B cell (primary cell): ENCODE data around the gene GFRA3. TPM values are rescaled to one million over a fixed set of nuclear protein-coding genes. Genes with fewer than 3 reads are reported as not detected.

ENCODE experiments used
- ATAC-seq: fragments of 200-7000 bp; cut with Tn5 transposase; one replicate; pipeline ENCODE4 v1.10.0; 2021; ENCODE audit warnings: low read depth, mild to moderate bottlenecking, moderate number of reproducible peaks, moderate library complexity
- CTCF ChIA-PET: fragments of 350-600 bp; sonication (Branson Sonifier 250); formaldehyde crosslinking; loops from one replicate; lab custom pipeline; 2021; ENCODE audit warnings: antibody characterized with exemption, inconsistent platforms; lab: Charles Lee
- POLR2A ChIA-PET: fragments of 350-600 bp; sonication (Branson Sonifier 250); formaldehyde crosslinking; loops from one replicate; lab custom pipeline; 2021; ENCODE audit warnings: antibody characterized with exemption; lab: Charles Lee
- DNase-seq: peaks from one replicate; pipeline ENCODE4 v3.0.0; 2013
- H2AFZ ChIP-seq: 2 replicates; pipeline ENCODE4 v1.6.1; 2012; ENCODE audit warnings: mild to moderate bottlenecking, low read depth, low read length; ENCODE audit not compliant: insufficient read depth, poor library complexity, severe bottlenecking
- H3K27ac ChIP-seq, 2 donors: 1 replicate in 1 of 2; 2 replicates in 1 of 2; pipeline ENCODE4 v1.5.1; 2012 to 2013; ENCODE audit warnings: low read length in 2 of 2, mild to moderate bottlenecking in 2 of 2, moderate library complexity in 1 of 2
- H3K27me3 ChIP-seq, 4 experiments: fragments of 200-600 bp in 1 of 4; sonication (generic) in 1 of 4; replicated peaks in 1 of 4; 1 replicate in 2 of 4; 2 replicates in 2 of 4; pipeline versions ENCODE4 v1.6.1 to v1.7.0; 2013 to 2016; ENCODE audit warnings: low read length in 3 of 4, mild to moderate bottlenecking in 2 of 4, mixed read lengths in 1 of 4, moderate library complexity in 1 of 4; ENCODE audit not compliant: insufficient read depth in 4 of 4, control insufficient read depth in 3 of 4; ENCODE audit errors: control extremely low read depth in 1 of 4
- H3K36me3 ChIP-seq, 2 experiments: replicated peaks in 1 of 2; 1 replicate in 1 of 2; 2 replicates in 1 of 2; pipeline versions ENCODE4 v1.6.1 to v1.7.1; 2013; ENCODE audit warnings: low read length in 1 of 2; ENCODE audit not compliant: insufficient read depth in 2 of 2, control insufficient read depth in 1 of 2; ENCODE audit errors: control extremely low read depth in 1 of 2, extremely low read depth in 1 of 2
- H3K4me1 ChIP-seq, 2 donors: fragments of 200-600 bp in 1 of 2; sonication (generic) in 1 of 2; 1 replicate in 1 of 2; 2 replicates in 1 of 2; pipeline versions ENCODE4 v1.5.1 to v1.6.1; 2013 to 2017; ENCODE audit warnings: low read length in 2 of 2; ENCODE audit not compliant: control insufficient read depth in 2 of 2, insufficient read depth in 2 of 2
- H3K4me2 ChIP-seq: replicated peaks from 2 replicates; pipeline ENCODE3; 2012; ENCODE audit warnings: mild to moderate bottlenecking, low read depth, low read length; ENCODE audit not compliant: poor library complexity, severe bottlenecking
- H3K4me3 ChIP-seq, 5 experiments: fragments of 200-600 bp in 1 of 5; sonication (generic) in 1 of 5; 1 replicate in 3 of 5; 2 replicates in 2 of 5; pipeline versions ENCODE4 v1.5.1 to v1.7.0; 2011 to 2016; ENCODE audit warnings: low read length in 4 of 5, mild to moderate bottlenecking in 4 of 5, low read depth in 2 of 5, control low read depth in 1 of 5, moderate library complexity in 1 of 5; ENCODE audit not compliant: insufficient read depth in 1 of 5; ENCODE audit errors: control extremely low read depth in 1 of 5, extremely low read depth in 1 of 5
- H3K79me2 ChIP-seq: fragments of 200-600 bp; sonication (generic); one replicate; pipeline ENCODE4 v1.6.0; 2016; ENCODE audit warnings: low read length; ENCODE audit not compliant: control insufficient read depth, insufficient read depth
- H3K9ac ChIP-seq: fragments of 200-600 bp; sonication (generic); 2 replicates; pipeline ENCODE4 v1.6.1; 2017; ENCODE audit warnings: mild to moderate bottlenecking, low read length, moderate library complexity
- H3K9me3 ChIP-seq, 3 donors: one replicate each; pipeline versions ENCODE4 v1.6.1 to v1.7.1; 2013; ENCODE audit warnings: low read length in 2 of 3; ENCODE audit not compliant: control insufficient read depth in 2 of 3, insufficient read depth in 1 of 3; ENCODE audit errors: control extremely low read depth in 1 of 3
- H4K20me1 ChIP-seq: 2 replicates; pipeline ENCODE4 v1.6.0; 2012; ENCODE audit warnings: mild to moderate bottlenecking, low read length; ENCODE audit not compliant: insufficient read depth, control insufficient read depth, poor library complexity, severe bottlenecking
- H3K27ac Mint-ChIP-seq: one replicate; pipeline ENCODE4 v1.8.0; 2021; ENCODE audit warnings: mixed read lengths
- H3K27me3 Mint-ChIP-seq: one replicate; pipeline ENCODE4 v1.8.0; 2021; ENCODE audit warnings: mixed read lengths
- H3K4me1 Mint-ChIP-seq: one replicate; pipeline ENCODE4 v1.8.0; 2021; ENCODE audit warnings: mixed read lengths
- H3K4me3 Mint-ChIP-seq: one replicate; pipeline ENCODE4 v1.8.0; 2021; ENCODE audit warnings: mixed read lengths
- H3K9me3 Mint-ChIP-seq: one replicate; pipeline ENCODE4 v1.8.0; 2022; ENCODE audit warnings: mixed read lengths; ENCODE audit not compliant: insufficient read depth
- CTCF ChIP-seq: fragments of 200-600 bp; IDR thresholded peaks from one replicate; pipeline ENCODE4 v1.8.0; 2022; ENCODE audit warnings: antibody characterized with exemption, mild to moderate bottlenecking
- EZH2 ChIP-seq: IDR thresholded peaks from 2 replicates; pipeline ENCODE4 v1.6.1; 2012; ENCODE audit warnings: borderline replicate concordance, low read depth, mild to moderate bottlenecking, moderate library complexity, low read length; ENCODE audit not compliant: insufficient read depth, poor library complexity, severe bottlenecking
- whole genome bisulfite sequencing: methylation state at CpG from one replicate; pipeline ENCODE4 v1.1.5; 2013; ENCODE audit warnings: missing lambda C conversion rate; ENCODE audit not compliant: insufficient coverage; 5-methylcytosine and 5-hydroxymethylcytosine counted together
- intact Hi-C: fragments of 100-400 bp; cut with micrococcal nuclease; formaldehyde crosslinking; loops from one replicate; pipeline ENCODE4 v1.10.0; 2022
- polyA plus RNA-seq: library from polyadenylated mRNA; depleted of rRNA; stranded (reverse); fragments of >200 nt; gene quantifications from 2 replicates; pipeline ENCODE4 v1.2.3, GENCODE V29; 2012
- total RNA-seq, 2 donors: library from RNA; stranded (reverse); fragments of 120-200 nt in 1 of 2; gene quantifications; 1 replicate in 1 of 2; 2 replicates in 1 of 2; pipeline versions ENCODE4 v1.2.3 to v1.2.4, GENCODE V29; 2013 to 2022

The GFRA3 gene
- total and polyA plus RNA-seq, 2 donors (not counting 1 experiment from before 2014, with no cell fraction given), result not detected

DNA sequence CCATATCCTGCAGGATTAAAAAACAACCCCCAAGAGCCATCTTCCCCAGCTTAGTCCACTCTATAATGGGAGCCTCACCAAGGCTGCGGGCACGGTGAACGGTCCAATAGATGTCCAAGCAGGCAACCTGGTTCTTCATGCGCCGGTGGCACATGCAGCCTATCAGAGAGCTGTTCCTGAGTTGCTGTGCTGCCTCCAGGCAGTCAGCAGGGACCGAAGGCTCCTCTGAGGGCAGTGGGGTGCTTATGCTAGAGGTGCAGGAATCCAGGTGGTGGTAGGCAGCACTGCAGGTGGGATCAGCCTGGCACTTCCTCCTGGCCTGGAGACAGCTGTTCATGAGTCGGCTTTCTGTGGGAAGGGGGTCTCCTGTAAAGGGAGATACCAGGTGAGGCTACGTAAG is 10.2 kb downstream of the GFRA3 start:
- Histone ChIP-seq H3K4me2 (no peak overlapping the region), H3K4me1 (no peaks in the 10 kb centered on the region), H4K20me1 (no peaks in the 10 kb centered on the region), H2AFZ (no peak overlapping the region), H3K27ac (no peak overlapping the region), H3K79me2 (no peaks in the 10 kb centered on the region), H3K9ac (no peak overlapping the region), H3K4me3 (no peak overlapping the region), H3K36me3 (no peaks in the 10 kb centered on the region), H3K27me3 (peaks cover 0 to 4% (median 1%) of the 10 kb centered on the region in 4 experiments), H3K9me3 (no peaks in the 10 kb centered on the region)
- H3K4me1 Mint-ChIP-seq, result no peaks in the 10 kb centered on the region
- intact Hi-C loops, result no loop called here
- H3K27ac Mint-ChIP-seq, result no peak overlapping the region
- TF ChIP-seq CTCF (no peak), EZH2 (no peak)
- ChIA-PET POLR2A (no interaction called here), CTCF (no interaction called here)
- no peaks in the 10 kb centered on the region for H3K9me3 Mint-ChIP-seq
- H3K4me3 Mint-ChIP-seq, result no peak overlapping the region
- 94% methylated on average over 8 of the region's 8 CpGs for WGBS
- H3K27me3 Mint-ChIP-seq, result peaks cover 23% of the 10 kb centered on the region
- DNase-seq, result no peak
- no peak for ATAC-seq

DNA sequence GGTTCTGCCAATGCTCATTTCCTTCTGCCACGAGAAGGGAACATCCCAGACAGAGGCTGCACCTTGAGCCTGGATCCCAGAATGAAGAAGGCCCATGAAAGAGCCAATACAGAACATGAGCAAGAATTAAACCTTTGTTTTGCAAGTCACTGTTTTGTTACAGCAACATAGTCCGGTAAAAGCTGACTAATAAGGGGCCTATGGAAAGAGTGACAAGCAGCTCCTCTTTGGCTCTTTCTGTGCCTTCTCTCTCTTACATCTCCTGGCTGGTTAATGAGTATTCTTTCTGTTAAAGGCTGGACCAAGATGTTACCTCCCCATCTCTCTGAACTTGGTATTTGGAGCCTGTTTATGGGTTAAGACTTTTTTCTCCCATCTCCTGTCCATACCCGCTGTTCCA is 10.8 kb downstream of the GFRA3 start:
- DNase-seq (no peak), ATAC-seq (no peak)
- Histone ChIP-seq H3K36me3 (no peaks in the 10 kb centered on the region), H3K4me3 (no peak overlapping the region), H3K79me2 (no peaks in the 10 kb centered on the region), H4K20me1 (no peaks in the 10 kb centered on the region), H2AFZ (no peak overlapping the region), H3K4me2 (no peak overlapping the region), H3K9ac (no peak overlapping the region), H3K9me3 (no peaks in the 10 kb centered on the region), H3K27ac (no peak overlapping the region), H3K4me1 (no peaks in the 10 kb centered on the region), H3K27me3 (peaks cover 0 to 4% (median 1%) of the 10 kb centered on the region in 4 experiments)
- Mint-ChIP-seq H3K27ac (no peak overlapping the region), H3K4me1 (no peaks in the 10 kb centered on the region), H3K4me3 (no peak overlapping the region), H3K9me3 (no peaks in the 10 kb centered on the region), H3K27me3 (peaks cover 19% of the 10 kb centered on the region)
- TF ChIP-seq CTCF, result no peak
- CTCF ChIA-PET, result no interaction called here
- intact Hi-C loops, result no loop called here
- POLR2A ChIA-PET, result no interaction called here
- WGBS, result 59% methylated on average over 2 of the region's 3 CpGs
